ENCODE measurements around the gene SBF2.
"Not testable (repeated sequence)": the region's sequence is repeated elsewhere in the genome, so short reads cannot be mapped to it uniquely, and the experiment has no call there.

The SBF2 gene

DNA sequence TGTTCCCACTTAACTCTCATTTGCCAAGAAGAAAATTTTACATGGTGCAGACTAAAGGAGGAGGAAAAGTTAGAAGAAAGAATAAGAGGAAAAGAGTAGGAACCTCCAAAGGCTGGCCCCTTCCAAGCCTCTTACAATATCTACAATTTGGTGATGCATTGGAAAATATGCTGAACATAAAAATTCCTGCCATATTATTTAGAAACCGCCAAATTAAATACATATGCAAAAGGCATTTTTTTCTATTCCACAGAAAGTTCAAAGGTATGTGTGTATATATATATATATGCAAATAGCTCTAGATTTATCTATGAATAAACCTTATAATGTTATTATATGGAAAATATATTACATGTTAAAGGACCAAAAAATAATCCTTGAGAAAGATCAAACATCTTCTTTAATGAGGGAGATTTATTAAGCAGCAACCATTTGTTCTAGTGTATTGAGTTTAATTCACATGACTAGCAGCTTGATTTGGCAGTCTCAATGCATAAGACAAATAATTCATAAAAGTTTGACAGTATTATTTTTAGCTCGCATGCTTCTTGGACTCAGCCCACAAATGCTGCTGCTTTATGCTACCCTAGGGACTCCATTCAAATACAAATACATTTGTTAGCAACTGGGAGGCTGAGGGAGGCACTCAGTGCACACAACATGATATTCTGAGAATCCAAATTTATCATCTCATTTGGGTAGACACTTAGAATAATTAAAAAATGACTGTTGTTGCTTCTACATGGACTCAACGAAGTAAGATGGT lies 184.9 kb downstream of the SBF2 start:
- no peak for DNase-seq

DNA sequence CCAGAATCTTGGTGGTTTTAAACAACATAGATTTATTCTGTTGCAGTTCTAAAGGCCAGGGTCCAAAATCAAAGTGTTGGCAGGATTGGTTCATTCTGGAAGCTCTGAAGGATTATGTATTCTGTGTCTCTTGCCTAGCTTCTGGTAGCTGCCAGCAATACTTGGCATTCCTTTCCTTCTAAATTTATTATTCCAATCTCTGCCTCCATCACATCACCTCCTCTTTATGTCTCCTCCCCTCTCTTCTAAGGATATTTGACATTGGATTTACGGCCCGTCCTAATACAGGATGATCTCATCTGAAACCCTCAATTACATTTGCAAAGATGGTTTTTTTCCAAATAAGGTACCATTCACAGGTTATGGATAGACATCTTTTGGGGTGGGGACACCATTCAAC lies 186.5 kb downstream of the SBF2 start:
- no peak for DNase-seq

DNA sequence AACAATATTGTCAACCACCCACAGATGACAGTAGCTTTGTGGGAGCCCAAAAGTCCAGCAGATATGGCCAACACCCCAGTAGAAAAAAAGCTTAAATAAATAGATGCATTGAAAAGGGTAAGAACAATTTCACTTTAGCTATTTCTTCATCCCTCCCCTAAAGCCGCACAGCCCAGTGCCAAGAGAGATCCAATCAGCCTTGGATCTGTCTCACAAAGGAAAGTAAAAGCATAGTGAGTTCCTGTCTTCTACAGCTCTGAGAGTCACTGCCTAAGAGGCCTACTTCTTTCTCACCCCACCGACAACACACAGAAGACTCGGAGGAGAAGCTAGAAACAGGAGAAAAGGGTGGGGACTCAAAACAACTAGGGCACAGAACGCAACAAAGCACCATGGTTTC lies 196.4 kb downstream of the SBF2 start:
- no peak for DNase-seq

DNA sequence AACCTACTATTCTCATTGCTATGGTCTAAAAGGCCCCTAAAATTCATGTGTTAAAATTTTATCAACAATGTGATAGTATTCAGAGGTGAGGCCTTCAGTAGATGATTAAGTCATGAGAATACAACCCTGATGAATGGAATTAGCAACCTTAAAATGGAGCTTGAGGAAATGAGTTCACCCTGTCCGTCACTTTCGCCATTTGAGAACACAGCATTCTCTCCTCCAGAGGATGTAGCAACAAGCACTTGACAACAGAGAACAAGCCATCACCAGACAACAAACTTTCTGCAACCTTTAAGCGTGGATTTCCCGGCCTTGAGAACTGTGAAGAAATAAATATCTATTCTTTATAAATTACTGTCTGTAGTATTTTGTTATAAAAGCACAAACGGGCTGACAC lies 197.0 kb downstream of the SBF2 start:
- no peak for DNase-seq

DNA sequence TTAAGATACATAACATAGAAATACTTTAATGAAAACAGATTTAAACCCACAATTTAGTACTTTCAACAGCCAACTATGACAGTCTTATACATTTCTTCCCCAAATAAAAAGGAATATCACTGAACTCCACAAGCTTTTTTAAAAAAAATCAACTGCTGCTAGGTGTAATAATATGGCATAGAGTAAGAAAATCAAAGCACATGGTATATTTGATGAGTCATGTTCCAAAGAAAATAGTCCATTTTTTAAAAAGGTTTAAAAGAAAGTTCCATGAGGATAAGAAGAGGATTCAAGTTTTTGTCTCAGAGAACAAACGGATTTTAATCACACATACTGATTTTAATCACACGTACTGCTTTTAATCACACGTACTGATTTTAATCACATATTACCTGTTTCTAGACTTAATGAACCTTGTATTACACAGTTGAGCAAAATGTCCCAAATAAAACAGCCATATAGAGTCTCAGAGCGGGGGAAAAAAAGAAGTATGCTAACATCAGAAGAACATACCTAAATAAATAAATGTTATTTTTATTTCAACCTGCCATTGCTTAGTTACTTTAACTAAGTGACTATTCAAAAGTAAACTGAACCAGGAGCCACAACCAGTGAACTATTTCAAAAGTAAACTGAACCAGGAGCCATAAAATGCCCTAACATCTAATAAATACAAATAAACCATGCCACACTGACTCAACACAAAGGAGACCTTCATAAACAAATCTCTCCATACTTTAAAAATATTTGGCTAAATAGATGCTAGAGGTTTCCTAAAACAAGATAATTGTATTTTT lies 198.4 kb downstream of the SBF2 start:
- DNase-seq, result no peak

DNA sequence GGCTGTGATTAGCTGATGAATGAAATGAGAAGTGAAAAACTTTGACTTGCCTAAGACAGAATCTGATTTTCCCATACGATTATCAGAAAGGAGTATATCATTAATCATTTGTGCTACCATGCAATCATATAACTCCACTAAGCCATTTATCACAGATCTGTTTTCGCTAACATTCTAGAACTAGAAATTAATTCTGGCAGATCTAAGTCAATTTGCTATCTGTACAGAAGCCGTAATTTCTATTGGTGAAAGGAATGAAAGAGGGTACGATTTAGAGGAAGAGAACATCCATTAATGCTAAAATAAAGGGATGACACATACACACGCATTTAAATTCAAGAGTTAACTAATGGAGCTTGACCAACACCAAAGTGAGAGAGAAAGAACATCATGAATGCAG lies 201.6 kb downstream of the SBF2 start:
- no peak for DNase-seq

DNA sequence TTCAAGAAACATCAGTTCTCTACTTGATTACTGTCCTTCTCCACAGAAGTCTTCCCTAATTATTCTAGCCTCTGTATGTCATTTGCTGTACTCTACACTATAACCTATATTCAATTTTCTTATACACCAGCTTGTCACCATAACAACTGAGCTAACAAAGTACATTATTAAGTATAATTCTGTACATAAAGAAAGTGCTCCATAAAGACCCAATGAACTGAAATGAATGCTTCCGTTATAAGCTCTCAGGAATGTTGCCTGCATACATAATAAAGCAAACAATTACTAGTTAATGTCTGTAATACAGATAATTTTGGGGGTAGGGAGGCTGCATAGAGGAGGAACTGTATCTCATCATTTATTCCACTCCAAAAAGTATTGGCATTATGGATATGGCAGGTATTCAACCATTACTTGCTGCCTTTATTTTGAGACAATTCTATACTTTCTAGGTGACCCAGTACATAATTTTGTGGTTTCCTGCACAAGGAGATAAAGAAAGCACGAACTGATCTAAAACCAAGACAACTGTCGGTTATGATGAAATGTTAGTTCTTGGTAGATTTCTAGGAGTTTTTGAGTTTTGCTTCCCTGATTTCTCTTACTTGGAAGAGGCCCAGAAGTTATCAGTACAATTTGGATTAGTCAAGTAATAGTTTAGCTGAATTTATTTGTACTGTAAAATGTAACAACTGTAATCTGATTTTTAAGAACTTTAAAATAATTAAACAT lies 202.5 kb downstream of the SBF2 start:
- no peak for DNase-seq

DNA sequence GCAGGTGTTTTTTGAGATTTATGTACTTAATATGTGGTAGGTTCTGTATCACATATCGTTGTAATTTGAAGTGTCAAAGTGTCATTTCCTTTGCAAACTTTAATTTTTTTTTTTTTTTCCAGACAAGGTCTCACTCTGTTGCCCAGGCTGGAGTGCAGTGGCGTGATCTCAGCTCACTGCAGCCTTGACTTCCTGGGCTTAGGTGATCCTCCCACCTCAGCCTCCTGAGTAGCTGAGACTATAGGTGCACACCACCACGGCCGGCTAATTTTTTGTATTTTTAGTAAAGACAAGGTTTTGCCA lies 206.1 kb downstream of the SBF2 start:
- DNase-seq, result not testable (repeated sequence)

DNA sequence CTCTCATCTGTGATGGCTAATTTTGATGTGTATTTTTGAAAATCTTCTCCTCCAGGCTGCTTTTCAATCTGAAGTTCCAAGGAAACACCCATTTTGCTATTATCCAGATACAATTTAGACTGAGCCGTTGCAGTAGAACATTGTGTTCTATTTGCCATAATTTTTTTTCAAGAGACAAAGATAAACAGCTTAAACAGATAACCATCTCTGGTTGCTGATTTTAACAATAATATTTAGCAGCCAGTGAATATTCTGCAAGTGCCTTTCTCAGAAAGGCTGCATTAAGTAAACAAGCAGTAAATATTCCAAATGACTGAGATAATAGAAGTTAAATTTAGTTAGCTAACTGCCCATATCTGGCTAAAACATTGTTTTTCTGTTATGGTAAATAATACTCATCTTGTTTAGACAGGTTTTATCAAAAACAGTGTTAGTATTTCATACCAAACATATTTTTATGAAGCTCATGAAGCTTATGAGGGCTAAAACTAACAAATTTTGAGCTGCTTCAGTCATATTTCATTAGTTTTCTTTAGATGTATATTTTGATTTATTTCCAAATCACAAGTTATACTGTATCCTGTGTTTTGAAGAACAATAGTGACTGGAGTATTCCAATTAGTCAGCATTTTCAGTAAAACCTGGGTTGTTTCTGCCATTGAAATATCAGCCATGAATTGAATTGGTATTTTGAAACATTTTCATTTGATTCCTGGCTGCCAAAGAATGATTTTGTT lies 206.7 kb downstream of the SBF2 start:
- DNase-seq, result no peak

DNA sequence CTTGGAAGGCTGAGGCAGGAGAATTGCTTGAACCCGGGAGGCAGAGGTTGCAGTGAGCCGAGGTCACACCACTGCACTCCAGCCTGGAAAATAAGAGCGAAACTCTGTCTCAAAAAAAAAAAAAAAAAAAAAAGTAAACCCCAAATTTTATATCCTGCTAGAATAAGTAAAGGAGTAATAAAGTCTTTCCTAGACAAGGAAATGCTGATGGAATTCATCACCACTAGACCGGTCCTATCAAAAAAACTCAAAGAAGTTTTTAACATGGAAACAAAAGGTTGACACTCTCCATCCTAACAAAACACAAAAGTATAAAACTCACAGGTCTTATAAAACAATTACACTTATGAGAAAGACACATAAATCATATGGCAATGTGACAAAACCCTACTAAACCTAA lies 213.9 kb downstream of the SBF2 start:
- DNase-seq, result no peak

DNA sequence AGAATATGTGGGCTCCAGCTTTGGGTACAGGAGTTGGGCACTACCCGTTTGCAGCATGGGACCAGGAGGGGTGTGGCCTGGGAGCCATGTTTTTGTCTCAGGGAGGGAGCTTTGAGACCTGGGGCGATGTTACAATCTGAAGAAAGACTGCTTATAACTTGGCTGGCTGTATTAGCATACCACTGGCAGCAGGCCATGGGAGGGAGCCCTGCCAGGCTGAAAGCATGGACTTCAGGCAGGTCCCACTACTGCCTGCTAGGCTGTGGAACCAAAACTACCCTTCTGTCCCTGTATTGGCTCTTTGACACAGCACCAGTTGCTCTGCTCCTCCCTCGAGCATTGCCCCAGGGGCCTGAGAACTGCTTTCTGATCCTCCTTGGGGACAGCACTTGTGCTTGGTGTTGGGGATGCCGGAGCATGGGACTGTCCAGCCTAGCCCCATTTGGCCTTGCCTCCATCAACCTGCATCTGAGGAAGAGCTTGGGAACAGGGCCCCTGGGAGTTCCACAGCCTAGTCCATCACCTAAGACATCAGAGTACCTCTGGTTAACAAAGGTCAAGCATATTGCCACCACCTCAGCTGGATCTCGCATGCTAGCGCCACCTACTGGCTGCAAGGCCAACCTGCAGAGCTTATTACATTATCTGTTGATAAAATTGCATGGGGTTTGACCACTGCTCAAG lies 217.4 kb downstream of the SBF2 start:
- DNase-seq, result peak; percentile 48

DNA sequence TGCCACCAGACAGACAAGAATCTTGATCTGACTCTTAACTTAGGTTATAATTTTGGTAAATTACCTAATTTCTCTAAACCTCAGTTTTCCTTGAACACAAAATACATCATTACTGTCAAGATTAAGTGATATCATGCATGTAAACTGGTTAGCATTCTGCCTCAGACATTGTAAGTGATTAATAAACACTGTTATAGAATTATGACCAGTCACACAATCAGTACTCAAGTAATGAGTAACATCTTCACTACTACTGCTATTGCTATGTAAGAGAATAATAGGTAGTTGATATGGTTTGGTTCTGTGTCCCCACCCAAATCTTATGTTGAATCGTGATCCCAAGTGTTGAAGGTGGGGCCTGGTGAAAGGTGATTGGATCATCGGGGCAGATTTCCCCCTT lies 218.9 kb downstream of the SBF2 start:
- no peak for DNase-seq

DNA sequence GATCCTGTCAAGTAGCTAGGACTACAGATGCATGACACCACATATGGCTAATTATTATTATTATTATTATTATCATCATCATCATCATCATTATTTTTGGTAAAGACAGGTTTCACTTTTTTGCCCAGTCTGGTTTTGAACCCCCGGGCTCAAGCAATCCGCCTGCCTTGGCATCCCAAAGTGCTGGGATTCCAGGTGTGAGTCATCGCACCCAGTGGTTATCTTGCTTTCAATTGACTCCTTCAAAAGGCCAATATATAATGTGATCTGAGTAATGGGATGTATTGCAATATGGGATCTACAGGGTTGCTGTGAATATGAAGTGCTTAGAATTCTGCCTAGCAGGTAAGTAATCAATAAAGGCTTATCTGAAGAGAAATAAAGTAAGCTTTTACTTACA lies 221.2 kb downstream of the SBF2 start:
- DNase-seq, result no peak

DNA sequence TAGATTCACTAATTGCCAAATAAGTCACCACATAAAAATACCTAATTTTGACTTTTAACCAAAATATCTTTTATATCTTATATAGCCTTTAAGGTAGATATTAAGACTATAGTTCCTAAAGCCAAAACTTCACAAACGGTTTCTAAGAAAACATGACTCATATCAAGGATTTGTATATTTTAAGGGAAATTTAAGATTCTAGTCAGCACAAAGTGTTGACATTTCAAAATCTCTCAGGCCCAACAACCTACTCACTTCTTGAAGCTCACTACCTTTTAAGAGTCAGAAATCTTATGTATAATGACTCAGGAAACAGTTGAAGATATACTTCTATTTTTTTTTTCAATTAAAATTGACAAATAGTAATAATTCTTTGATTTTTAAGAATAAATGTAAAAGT lies 221.9 kb downstream of the SBF2 start:
- DNase-seq, result no peak

DNA sequence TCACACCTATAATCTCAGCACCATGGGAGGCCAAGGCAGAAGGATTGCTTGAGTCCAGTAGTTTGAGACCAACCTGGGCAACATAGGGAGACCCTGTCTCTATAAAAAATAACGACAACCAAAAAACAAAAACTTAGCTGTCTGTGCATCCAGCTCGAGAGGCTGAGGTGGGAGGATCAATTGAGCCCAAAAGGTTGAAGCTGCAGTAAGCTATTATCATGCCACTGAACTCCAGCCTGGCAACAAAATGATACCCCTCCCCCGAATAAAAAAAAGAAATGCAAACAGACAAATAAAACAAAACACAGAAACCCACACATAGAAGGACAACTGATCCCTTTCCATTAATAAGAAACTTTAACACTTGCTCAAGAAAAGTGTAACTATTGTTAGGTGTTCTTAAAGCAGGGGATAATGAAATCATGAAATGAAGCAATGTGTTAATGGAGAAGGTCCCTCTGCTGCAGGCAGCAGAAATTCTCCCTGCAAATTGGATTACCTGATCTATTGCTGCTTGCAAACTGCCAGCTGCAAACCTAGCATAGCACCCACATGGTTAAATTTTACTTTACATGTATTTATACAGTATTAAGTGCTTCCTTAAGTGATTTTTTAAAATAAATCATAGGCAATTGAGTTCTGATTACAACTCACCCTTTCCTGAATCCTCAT lies 226.3 kb downstream of the SBF2 start:
- no peak for DNase-seq

DNA sequence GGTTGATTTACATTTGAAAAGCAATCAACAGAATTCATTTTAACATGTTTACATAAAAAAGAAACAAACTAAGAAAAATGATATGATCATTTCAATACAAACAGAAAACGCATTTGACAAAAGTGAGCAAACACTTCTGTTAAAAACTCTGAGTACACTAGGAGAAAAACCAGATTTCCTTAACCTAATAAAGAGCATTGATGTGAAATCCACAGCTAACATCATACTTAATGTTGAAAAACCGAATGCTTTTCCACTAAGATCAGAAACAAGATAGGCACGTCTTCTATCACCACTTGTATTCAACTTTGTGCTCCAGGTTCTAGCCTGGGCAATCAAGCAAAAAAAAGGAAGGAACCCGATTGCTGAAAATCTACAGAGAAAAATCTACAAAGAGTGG lies 227.6 kb downstream of the SBF2 start:
- no peak for DNase-seq

DNA sequence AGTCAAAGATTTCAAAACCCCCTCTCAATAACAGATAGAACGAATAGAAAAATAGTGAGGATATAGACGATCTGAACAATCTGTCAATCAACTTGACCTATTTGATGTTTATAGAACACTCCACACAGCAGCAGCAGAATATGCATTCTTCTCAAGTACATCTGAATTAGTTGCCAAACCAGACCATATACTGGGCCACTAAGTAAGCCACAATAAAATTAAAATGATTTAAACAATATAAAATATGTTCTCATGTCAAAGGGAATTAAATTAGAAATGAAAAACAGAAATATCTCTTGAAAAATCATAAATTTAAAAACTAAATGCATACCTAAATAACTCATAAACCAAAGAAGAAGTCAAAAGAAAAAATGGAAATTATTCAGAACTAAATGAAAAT lies 229.2 kb downstream of the SBF2 start:
- DNase-seq, result no peak

DNA sequence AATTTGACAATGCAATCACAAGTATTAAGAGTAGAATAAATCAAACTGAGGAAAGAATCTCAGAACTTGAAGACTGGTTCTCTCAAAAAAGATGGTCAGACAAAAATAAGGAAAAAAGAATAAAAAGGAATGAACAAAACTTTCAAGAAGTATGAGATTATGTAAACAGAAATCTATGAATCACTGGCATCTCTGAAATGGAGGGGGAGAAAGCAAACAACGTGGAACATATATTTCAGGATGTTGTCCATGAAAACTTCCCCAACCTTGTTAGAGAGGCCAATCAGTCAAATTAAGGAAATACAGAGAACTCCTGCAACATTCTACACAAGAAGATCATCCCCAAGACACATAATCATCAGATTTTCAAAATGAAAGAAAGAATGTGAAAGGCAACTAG lies 235.7 kb downstream of the SBF2 start:
- no peak for DNase-seq

DNA sequence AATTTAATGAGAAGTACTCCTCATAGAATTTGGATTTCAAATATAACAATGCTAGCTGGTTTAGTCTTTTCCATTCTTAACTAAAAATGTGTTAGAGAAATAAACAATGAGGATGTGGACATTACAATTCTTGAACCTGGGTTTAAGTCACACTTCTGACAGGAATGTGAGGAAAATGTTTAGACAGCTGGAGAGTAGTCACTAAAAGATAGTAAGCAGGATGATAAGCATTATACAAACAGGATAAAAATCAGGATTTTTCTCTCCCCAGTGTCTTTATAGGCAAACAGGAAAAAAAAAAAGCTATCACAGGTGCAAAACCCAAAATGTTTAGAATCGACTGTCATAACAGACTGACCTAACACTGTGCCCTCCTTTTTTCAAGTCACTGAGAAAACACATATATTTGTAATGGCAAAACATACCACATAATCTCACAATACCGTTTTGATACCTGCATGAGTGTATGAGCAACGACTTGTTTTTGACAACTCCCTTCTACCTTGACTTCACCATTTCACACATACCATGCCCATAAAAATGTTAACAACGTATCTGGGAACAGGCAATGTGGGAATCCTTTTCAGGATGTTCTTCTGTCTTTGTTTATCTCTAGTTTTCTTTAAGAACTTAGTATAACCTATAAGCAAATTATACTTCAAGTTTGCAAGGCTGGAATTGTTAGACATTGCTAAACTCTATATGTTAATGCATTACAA lies 242.0 kb downstream of the SBF2 start:
- no peak for DNase-seq

DNA sequence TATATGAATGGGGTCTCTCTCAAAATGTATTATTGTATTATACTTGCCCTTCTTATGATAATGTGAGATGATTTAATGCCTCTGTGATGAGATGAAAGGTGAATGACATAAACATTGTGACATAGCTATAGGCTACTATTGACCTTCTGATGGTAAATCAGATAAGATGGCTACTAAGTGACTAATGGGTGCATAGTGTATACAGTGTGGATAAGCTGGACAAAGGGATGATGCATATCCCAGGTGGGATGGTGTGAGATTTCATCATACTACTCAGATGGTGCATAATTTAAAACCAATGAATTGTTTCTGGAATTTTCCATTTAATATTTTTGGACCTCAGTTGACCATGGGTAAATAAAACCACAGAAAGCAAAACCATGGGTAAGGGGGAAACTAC lies 243.5 kb downstream of the SBF2 start:
- DNase-seq, result no peak

DNA sequence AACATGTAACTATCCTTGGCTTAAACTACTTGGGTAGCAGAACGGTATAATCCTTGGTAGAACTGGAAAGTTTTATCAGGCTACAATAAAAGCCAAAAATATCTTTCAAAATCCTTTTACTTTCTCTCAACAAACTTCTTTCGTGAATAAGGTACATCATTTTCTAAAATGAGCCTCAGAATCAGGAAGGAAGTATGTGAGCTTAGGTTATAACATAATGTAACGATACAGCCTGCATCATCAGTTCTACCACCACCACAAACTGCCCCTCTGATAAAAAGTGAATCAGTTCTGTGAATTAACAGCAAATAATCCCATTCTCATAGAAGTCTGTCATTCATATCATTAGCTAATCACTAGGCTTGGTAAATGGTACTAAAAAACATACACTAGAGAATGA lies 244.3 kb downstream of the SBF2 start:
- DNase-seq, result no peak

DNA sequence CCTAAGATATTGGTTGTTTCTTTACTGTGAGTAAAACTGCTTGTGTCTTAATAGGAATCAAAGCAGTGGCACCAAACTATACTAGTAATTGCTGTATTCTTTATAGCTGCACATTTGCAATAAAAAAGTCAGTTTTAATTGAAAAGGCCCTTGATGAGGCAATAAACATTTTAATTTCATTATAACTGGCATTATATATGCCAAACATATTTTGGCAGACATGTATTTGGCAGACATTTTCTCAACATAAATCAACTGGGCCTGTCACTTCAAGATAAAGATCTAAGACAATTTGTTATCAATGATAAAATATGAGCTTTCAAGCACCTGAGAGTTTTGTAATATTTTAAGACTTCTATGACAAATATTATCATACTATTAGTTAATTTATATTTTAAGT lies 245.7 kb downstream of the SBF2 start:
- DNase-seq, result no peak

Data from activated CD4-positive, alpha-beta T cell treated with anti-CD3 and anti-CD28 coated beads for 48 hours (primary cell).